HG02973 (cell line): ENCODE measurements around the gene SOX9.

Source experiments
- ATAC-seq: cut with Tn5 transposase; IDR thresholded peaks from one replicate; pipeline ENCODE4 v1.9.1; 2021; ENCODE audit warnings: moderate library complexity; ENCODE audit not compliant: unreplicated experiment

SOX9 gene

DNA sequence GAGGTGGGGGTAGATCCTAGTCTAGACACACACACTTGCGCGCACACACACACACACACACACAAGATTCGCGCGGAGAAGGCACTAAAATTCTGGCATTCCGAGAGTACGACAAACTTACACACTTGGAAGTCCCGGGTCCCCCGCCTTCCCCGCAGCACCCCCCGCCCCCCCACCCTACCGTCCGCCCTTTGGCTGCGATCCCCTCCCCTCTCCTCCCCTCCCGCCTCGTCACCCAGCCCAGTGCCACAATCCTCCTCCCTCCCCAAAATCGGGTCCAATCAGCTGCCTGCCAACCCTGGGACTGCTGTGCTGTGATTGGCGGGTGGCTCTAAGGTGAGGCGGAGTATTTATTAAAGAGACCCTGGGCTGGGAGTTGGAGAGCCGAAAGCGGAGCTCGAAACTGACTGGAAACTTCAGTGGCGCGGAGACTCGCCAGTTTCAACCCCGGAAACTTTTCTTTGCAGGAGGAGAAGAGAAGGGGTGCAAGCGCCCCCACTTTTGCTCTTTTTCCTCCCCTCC lies at the start of gene SOX9:
SOX9 (plus strand) TSS at position 379 of the 522 bp plus-strand sequence. CDS start 372 bp downstream, outside the sequence.
- peak; percentile 77 for ATAC-seq

DNA sequence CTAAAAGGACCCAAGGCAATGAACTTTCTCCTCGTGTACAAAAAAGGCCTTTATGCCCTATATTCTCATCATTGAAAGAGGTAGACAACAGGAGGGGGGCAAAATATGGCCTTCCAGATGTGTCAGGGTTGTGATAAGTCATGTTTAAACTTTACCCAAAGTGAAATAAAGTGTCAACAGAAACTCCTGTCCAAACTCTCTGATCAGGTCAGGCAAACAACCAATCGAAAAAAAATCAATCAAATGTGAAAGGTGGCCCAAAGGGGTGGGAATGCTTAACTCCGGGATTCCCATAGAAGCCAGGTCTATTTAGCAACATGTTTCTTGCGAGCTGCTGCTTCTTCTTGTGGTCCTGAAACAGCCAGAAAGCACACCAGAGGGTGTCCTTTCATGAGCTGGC lies 49.5 kb upstream of the SOX9 start:
- no peak for ATAC-seq

DNA sequence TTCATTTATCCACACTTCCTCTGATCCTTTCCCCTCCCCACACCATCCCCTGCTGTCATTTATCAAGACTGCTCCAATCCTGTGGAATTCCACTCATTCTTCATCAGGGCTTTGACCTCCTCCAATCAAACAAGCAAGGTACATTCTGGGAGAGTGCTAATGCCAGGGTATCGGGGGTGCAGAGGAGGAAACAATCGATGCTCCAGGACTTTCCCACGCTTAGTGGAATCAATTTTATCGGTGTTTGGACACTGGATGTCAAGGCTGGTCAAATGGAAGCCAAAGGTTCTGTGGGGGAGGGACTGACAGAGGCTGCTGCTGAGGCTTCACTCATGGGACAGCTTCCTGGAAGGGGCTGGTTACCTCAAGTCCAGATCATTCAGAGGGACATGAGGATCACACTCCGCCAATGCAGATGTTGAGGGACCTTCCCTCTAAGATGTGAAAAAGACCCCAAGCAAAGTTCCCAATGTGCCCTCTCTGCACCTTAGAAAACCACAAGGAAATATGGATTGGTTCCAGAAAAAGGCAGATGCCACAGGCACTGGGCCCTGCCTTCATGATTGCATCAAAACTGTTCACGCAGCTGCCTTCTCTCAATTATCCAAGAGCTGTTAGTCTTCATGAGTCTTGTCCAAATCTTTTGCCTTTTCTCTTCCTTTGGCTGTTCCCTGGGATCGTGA lies 44.7 kb upstream of the SOX9 start:
- no peak for ATAC-seq

- ATAC-seq: no peak
Measured at GRCh38 chr17:72076678-72077030, 44.2 kb upstream of the SOX9 start.

- ATAC-seq: no peak
Measured at GRCh38 chr17:72077326-72077960, 43.4 kb upstream of the SOX9 start.

GRCh38 chr17:72079700-72080099 lies 41.1 kb upstream of the SOX9 start:
- no peak for ATAC-seq

- no peak for ATAC-seq
Measured at GRCh38 chr17:72087876-72088275, 32.9 kb upstream of the SOX9 start.

DNA sequence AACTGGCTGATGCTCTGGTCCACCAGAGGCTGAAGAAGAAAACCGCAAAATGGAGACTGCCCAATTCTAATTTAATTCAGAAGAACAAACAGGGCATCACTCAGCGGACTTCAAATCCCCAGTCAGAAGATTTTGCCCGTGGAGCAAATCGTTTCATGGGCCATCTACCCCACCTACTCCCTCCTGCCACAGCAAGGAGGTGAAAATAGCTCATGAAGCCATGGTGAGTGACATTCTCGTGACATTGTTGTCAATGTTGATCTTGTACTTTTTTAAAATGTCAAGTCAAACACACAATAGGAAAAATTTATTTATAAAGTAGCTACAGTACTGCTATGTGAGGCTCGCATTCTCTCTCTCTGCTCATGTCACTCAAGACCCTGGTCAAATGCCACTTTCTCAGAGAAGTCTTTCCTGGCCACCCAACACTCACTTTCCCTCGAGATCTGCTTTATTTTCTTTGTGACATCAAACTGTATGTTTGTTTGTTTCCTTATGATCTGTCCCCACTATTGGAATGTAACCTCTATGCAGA lies 31.3 kb upstream of the SOX9 start:
- ATAC-seq: no peak

DNA sequence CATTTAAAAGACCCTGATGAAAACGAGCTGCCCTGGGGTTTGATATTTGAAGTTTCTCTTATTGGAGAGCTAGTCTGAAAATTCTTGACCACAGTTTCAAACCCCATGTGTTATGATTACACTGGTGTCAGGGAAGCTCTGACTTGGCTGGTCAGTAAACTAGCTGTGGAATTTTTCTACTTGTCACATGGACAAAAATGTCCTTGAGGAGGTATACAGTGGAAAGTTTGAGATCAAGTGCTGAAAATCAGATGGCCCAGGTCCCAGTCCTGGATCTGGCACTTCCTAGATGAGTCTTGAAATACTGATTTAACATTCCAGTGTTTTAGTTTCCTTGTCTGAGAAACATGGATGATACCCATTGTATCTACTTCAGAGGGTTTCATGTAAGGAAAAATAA lies 30.7 kb upstream of the SOX9 start:
- no peak for ATAC-seq

- ATAC-seq: no peak
Measured at GRCh38 chr17:72092710-72093322, 28.0 kb upstream of the SOX9 start.

- no peak for ATAC-seq
Measured at GRCh38 chr17:72093707-72094106, 27.1 kb upstream of the SOX9 start.

GRCh38 chr17:72095316-72095715 lies 25.5 kb upstream of the SOX9 start:
- no peak for ATAC-seq

- ATAC-seq: no peak
Measured at GRCh38 chr17:72097144-72097543, 23.7 kb upstream of the SOX9 start.

- no peak for ATAC-seq
Measured at GRCh38 chr17:72099919-72100318, 20.9 kb upstream of the SOX9 start.

DNA sequence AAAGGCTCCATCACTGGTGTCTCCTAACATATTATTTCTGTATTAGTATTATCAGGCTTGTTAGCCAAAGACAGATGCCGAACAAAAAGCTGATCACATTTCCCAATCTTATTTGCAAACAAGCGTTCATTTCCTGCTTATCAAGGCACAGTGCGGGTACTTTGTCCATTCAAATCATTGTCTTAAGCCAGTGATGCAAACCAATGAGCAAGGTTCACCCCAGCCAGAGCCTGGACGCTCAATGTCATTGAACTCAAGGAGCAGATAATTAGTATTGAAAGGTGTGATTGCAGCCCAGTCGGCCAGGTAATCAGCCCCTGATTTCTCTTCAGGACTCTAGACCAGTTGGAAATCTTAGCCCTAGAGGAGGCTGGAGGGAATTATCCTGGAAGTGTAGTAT lies 20.4 kb upstream of the SOX9 start:
- no peak for ATAC-seq

DNA sequence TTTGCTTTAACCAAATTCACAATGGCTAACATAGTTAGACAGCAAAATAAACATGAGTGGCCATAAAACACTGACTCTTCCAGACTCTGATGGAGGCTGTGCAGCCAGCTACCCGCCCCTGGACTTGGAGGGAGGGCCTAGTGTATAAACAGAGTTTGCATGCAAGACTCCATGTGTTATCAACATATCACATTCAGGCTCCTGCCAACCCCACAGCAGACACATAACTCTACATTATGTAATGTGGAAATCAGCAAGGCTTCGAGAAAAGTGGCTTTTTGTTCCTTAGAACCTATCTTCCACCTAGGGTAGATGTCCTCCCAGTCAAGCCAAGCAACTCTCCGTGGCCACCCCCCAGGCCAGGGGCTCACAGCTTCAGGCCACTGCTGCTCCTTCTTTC lies 19.3 kb upstream of the SOX9 start:
- no peak for ATAC-seq

- no peak for ATAC-seq
Measured at GRCh38 chr17:72102366-72102765, 18.5 kb upstream of the SOX9 start.

GRCh38 chr17:72104164-72104862 lies 16.5 kb upstream of the SOX9 start:
- no peak for ATAC-seq

- ATAC-seq: no peak
Measured at GRCh38 chr17:72104863-72105234, 16.0 kb upstream of the SOX9 start.

DNA sequence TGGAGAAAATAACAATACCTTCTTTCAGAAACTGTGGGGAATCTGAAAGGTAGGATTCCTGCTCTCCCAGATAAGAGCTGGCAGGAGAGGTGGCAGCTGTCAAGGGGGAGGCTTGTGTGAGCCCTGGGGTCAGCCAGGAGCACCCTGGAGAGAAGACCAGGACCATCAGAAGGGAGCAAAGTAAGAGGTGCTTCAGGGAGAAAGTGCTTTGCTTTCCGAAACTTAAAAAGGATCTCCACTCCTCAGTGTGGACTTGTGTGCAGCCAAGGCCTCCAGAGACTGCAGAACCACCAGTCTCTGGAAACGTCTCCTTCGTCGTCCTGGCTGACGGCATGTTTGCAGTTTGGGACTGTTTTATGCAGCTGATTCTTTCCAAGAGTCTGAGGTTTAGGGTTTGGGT lies 13.7 kb upstream of the SOX9 start:
- ATAC-seq: no peak

GRCh38 chr17:72110231-72110941 lies 10.4 kb upstream of the SOX9 start:
- ATAC-seq: no peak
